ENCODE measurements around the gene KLHL40.

Gene KLHL40

DNA sequence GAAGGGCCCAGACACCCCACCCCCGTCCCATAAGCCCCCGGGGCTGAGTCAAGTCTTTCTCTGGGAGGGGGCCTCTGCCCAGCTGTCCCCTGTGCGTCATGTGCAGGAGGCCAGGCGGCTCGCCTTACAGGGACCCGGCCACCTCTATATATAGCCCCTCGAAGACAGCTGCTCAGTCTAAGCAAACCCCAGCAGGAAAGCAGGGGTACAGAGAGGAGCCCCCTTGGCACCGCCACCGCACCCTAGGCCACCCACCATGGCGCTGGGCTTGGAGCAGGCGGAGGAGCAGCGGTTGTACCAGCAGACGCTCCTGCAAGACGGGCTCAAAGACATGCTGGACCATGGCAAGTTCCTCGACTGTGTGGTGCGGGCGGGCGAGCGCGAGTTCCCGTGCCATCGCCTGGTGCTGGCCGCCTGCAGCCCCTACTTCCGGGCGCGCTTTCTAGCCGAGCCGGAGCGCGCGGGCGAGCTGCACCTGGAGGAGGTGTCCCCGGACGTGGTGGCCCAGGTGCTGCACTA lies at the start of gene KLHL40:
Gene KLHL40, plus strand, starts transcription at position 175 of the 519 bp plus-strand sequence. Its CDS starts 82 bp downstream, at position 257.
- no peak for DNase-seq

DNA sequence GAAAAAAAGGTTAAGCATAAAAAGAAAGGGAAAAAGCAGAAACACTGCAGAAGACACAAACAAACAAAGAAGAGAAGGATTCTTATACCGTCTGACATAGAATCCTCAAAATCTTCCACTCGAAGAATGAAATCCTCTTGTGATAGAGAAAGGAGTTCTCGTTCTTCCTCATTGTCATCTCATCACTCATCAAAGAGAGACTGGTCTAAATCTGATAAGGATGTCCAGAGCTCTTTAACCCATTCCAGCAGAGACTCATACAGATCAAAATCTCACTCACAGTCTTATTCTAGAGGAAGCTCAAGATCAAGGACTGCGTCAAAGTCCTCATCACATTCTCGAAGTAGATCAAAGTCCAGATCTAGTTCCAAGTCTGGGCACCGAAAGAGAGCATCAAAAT lies 48.3 kb upstream of the KLHL40 start:
- DNase-seq = no peak

DNA sequence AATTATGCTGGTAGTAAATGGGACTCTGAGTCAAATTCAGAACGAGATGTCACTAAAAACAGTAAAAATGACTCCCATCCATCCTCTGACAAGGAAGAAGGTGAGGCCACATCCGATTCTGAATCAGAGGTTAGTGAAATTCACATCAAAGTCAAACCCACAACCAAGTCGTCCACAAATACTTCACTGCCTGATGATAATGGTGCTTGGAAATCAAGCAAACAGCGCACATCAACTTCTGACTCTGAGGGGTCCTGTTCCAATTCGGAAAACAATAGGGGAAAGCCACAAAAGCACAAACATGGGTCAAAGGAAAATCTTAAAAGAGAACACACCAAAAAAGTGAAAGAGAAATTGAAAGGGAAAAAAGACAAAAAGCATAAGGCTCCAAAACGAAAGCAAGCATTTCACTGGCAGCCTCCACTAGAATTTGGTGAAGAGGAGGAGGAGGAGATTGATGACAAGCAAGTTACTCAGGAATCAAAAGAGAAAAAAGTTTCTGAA lies 46.9 kb upstream of the KLHL40 start:
- DNase-seq = no peak

DNA sequence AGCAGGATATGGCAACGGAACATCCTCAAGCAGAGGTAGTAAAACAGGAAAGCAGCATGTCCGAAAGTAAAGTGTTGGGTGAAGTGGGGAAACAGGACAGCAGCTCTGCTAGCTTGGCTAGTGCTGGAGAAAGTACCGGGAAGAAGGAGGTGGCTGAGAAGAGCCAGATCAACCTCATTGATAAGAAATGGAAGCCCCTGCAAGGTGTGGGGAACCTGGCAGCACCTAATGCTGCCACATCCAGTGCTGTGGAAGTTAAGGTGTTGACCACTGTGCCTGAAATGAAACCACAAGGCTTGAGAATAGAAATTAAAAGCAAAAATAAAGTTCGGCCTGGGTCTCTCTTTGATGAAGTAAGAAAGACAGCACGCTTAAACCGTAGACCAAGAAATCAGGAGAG lies 46.1 kb upstream of the KLHL40 start:
- DNase-seq = no peak

GRCh38 chr3:42640129-42640528 lies 45.2 kb upstream of the KLHL40 start:
- no peak for DNase-seq

- no peak for DNase-seq
Measured at GRCh38 chr3:42640771-42641370, 44.5 kb upstream of the KLHL40 start.

DNA sequence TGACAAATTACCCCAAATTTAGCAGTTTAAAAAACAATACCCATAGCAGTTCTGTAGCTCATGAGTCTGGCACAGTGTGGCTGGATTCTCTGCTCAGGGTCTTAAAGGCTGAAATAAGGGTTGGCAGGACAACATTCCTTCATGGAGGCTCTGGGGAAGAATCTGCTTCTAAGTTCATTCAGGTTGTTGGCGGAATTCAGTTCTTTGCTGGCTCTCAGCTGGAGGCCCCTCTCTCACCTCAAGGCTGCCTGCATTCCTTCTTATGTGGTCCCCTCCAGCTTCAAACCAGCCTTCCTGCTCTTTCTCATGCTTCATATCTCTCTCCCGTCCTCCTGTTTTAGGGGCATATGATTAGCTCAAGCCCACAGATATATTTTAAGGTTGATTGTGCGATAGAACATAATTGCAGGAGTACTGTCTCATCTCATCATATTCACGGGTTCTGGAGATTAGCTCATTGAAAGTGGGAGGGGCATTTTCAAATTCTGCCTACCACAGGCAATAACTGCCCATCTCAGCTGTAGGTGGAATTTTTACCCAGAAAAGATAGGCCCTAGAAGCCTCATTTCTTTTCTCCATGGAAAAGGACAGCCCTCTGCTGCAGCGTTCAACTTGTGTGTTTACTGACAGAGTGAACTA lies 37.4 kb upstream of the KLHL40 start:
- DNase-seq = no peak

GRCh38 chr3:42649006-42649405 lies 36.3 kb upstream of the KLHL40 start:
- DNase-seq = no peak

DNA sequence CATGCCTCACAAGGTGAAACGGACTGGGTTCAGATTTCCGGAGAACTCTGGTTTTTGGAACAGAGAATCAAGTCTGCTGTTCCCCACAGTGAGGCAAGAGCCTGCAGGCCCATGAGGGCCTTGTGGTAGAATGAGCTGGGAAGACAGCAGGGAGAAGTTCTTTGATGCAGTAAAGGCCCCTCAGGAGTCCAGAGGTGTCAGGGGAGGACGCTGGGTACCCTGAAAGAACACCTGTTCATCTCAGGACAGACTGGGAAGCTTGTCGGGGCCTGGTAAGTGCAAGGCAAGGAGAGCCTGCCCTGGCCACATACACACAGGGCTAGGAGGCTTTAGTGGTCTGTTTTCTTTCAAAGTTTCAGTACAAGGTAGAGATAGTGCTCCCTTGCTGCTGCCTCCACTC lies 35.6 kb upstream of the KLHL40 start:
- no peak for DNase-seq

DNA sequence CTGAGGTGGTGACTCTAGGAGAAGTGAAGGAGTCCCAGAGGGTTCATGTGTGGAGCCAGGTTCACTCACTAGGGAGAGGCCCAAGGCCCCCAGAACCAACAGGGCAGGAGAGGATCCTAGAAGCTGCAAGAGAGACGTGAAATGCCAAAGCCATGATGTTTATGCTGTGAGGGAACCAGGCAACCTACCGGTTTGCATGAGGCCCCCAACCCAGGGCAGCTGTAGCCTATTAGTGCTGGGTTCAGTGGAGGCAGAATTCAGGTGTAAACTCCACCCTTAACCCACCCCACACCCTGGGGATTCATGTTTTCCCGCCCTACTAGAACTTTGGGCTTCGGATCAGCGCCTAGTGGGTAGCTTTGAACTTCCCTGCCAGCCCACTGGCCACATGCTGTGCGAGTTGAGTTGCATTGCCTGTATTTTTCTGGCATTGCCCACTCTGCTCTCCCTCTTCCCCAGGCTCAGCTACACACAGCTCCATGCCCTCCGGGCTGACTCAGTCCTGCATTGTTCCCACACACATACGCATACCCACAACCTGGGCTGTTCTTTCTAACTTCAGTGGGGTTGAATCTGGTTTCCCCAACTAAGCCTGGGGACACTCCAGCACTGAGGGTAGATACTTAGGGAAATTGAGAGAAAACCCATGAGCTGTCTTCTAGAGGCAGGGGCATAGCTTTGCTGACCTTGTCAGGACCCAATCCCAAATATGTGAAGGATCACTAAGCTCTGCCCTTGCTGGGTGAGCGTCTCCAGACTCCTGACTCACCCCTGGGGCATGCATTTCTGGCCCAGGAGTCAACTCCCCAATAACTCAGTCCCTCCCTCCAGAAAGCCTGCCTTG lies 33.9 kb upstream of the KLHL40 start:
- no peak for DNase-seq

GRCh38 chr3:42652251-42652610 lies 33.1 kb upstream of the KLHL40 start:
- no peak for DNase-seq

GRCh38 chr3:42652611-42653302 lies 32.6 kb upstream of the KLHL40 start:
- no peak for DNase-seq

- no peak for DNase-seq
Measured at GRCh38 chr3:42653303-42653559, 32.1 kb upstream of the KLHL40 start.

DNA sequence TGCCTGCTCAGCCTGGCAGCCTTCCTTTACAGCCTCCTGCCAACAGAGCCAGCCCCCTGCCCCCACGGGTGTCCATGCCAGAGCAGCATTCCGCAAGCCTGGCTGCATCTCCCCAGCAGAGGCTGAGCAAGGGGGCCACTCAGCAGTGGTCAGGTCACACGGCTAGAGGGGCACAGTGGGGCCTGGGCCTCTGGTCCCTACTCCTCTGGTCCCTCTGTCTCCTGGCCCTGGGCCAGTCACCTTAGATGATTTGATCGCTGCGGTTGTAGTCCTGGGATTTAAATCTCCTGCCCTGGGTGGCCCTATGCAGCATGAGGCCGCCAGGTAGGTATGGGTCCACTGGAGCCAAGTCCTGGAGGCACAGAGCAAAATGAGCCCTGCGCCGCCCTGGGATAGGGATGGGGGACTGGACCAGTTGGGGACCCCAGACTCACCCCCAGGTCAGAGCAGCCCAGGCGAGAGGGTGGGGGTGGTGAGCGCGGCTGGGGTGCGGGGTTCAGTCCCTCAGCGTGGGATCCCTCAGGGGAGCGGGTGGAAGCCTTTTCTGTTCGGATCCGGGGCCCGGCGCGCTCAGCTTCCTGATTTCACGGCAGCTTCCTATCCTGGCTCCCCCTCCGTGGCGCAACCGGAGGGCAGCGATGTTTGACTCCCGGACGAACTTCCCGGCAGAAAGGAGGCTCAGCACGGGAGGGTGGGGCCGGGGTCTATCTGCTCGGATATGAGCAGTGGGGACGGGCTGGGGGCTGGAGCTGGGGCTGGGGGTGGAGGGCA lies 31.6 kb upstream of the KLHL40 start, which contains the start of gene ZBTB47:
Gene ZBTB47, plus strand, starts transcription at position 138 of the 771 bp plus-strand sequence. CDS start 4,659 bp downstream, outside the sequence.
- DNase-seq = no peak

GRCh38 chr3:42654331-42655201 lies 30.8 kb upstream of the KLHL40 start:
- no peak for DNase-seq

DNA sequence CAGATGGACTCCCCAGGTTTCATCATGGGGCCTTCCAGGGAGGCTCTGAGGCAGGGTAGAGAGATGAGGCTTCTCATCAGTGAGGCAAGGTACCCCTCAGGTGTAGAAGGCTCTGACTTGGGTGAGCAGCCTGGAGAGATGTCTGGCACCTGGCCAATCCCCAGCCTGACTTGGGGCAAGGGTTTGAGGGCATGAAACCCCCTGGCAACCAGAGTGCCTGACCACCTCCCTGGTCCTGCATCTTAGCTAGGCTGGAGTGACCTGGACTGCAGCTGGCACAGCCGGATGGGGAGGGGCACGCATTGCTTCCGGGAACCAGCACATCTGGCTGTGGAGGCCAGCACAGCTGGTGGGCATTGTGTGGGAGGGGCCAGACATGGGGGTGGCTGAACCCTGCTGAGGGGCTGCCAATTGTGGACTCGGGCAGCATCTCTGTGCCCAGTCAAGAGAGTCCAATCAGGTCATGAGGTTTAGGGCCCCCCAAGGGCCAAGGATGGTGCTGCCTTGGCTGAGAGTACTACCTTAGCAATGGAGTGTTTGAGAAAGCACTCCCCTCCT lies 29.9 kb upstream of the KLHL40 start:
- no peak for DNase-seq

- no peak for DNase-seq
Measured at GRCh38 chr3:42655980-42656679, 29.2 kb upstream of the KLHL40 start.

GRCh38 chr3:42656680-42657610 lies 28.4 kb upstream of the KLHL40 start:
- DNase-seq = no peak

DNA sequence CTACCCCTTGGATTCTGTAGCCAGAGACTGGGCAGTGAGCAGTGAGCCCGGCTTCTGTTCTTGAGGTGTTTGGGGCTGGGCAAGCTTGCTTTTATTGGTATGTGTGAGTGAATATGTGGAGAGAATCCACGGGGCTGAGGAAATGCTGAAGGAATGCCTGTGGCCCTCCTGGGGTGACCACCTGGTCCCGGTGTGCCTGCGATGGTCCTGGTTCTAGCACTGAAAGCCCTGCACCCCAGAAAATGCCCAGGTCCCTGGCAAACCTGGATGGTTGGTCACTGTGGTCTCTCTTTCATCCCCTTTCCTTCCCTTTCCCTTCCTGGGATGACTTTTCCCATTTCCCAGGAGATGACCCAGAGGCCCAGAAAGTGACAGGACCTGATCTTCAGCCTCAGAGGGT lies 27.7 kb upstream of the KLHL40 start:
- no peak for DNase-seq
